ENCODE results near the gene AKR1D1.
"Not testable (repeated sequence)": the region's sequence is repeated elsewhere in the genome, so short reads cannot be mapped to it uniquely, and the experiment has no call there.

DNA sequence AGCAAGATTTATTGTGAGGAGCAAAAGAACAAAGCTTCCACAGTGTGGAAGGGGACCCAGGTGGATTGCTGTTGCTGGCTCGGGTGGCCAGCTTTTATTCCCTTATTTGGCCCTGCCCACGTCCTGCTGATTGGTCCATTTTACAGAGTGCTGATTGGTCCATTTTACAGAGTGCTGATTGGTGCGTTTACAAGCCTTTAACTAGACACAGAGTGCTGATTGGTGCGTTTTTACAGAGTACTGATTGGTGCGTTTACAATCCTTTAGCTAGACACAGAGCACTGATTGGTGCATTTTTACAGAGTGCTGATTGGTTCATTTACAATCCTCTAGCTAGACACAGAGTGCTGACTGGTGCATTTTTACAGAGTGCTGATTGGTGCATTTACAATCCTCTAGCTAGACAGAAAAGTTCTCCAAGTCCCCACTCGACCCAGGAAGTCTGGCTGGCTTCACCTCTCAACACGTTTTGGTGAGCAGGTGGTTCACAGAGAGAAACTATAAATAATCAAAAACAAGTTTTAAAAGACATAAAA is 24.5 kb upstream of the AKR1D1 start:
- TF ChIP-seq POLR2AphosphoS5 (IDR thresholded peaks at IDR 0.05; ENCODE audit: low read depth, low read length); SIN3A (IDR thresholded peaks at IDR 0.05; ENCODE audit: borderline replicate concordance, insufficient read depth, low read depth, low read length): not testable (repeated sequence)
- TF ChIP-seq, protein P1, sequence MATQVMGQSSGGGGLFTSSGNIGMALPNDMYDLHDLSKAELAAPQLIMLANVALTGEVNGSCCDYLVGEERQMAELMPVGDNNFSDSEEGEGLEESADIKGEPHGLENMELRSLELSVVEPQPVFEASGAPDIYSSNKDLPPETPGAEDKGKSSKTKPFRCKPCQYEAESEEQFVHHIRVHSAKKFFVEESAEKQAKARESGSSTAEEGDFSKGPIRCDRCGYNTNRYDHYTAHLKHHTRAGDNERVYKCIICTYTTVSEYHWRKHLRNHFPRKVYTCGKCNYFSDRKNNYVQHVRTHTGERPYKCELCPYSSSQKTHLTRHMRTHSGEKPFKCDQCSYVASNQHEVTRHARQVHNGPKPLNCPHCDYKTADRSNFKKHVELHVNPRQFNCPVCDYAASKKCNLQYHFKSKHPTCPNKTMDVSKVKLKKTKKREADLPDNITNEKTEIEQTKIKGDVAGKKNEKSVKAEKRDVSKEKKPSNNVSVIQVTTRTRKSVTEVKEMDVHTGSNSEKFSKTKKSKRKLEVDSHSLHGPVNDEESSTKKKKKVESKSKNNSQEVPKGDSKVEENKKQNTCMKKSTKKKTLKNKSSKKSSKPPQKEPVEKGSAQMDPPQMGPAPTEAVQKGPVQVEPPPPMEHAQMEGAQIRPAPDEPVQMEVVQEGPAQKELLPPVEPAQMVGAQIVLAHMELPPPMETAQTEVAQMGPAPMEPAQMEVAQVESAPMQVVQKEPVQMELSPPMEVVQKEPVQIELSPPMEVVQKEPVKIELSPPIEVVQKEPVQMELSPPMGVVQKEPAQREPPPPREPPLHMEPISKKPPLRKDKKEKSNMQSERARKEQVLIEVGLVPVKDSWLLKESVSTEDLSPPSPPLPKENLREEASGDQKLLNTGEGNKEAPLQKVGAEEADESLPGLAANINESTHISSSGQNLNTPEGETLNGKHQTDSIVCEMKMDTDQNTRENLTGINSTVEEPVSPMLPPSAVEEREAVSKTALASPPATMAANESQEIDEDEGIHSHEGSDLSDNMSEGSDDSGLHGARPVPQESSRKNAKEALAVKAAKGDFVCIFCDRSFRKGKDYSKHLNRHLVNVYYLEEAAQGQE (IDR thresholded peaks at IDR 0.05; ENCODE audit: insufficient read depth in 1 of 2, low read depth in 2 of 2, low read length in 1 of 2): not testable (repeated sequence)
- TF ChIP-seq, protein P2, sequence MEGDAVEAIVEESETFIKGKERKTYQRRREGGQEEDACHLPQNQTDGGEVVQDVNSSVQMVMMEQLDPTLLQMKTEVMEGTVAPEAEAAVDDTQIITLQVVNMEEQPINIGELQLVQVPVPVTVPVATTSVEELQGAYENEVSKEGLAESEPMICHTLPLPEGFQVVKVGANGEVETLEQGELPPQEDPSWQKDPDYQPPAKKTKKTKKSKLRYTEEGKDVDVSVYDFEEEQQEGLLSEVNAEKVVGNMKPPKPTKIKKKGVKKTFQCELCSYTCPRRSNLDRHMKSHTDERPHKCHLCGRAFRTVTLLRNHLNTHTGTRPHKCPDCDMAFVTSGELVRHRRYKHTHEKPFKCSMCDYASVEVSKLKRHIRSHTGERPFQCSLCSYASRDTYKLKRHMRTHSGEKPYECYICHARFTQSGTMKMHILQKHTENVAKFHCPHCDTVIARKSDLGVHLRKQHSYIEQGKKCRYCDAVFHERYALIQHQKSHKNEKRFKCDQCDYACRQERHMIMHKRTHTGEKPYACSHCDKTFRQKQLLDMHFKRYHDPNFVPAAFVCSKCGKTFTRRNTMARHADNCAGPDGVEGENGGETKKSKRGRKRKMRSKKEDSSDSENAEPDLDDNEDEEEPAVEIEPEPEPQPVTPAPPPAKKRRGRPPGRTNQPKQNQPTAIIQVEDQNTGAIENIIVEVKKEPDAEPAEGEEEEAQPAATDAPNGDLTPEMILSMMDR (IDR thresholded peaks at IDR 0.05): not testable (repeated sequence)
